ENCODE measurements around the gene TNNI2. TPM values are rescaled to one million over a fixed set of nuclear protein-coding genes. Genes with fewer than 3 reads are reported as not detected.

The TNNI2 gene
- polyA plus RNA-seq, 1 of the 3 experiments (the other 2 are of a cell fraction), result not detected

DNA sequence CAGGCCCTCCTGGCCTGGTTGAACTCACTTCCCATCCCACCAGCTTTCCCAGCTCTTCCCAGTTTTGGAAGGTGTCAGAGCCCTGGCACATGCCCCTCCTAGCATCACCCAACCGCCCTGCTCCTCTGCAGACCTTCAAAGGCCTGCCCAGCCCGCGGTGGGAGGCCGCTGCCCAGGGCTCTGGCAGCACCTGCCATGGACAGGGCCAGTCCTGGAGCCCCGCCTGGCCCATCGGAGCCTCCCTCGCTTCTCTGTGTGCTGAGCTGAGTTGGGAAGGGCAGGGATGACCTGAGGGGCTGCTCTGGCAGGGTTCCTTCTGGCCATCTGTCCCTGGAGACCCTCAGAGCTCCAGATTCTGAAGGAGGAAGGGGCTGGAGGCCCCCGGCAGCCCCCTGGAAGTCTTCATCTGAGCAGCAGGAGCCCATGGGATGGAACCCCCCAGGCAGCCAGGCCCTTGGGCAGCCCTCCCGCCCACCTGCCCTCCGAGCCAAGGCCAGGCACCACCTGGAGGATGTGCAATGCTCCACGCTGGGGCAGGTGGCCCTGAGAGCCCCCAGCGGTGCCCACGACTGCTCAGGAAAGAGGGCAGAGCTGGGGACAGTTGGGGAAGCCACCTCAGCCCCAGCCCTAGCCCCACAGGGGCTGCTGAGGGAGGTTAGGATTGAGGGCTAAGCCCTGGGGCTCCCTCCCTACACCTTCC lies 17.7 kb downstream of the TNNI2 start:
- POLR2A ChIA-PET, result no interaction called here
- CTCF ChIA-PET, result interaction anchor here (0.8 to 3.6 kb wide), 11 partner anchors 9 to 300 kb away, joined by 3 to 23 read pairs (median 6); no protein-coding TSS in a partner anchor
- no peak overlapping the region for H3K27ac ChIP-seq (ENCODE audit: low read depth in 2 of 2, low read length in 1 of 2)

More for the DNA sequence above, 17.7 kb downstream of the TNNI2 start:
- Histone ChIP-seq H3K4me3 (ENCODE audit: low read depth in 2 of 2, low read length in 1 of 2) (no peak overlapping the region), H3K9me2 (no peaks in the 10 kb centered on the region), H3K36me3 (replicated peaks in 1 of 2; ENCODE audit: control insufficient read depth in 1 of 2, insufficient read depth in 2 of 2, low read length in 1 of 2) (no peaks in the 10 kb centered on the region), H3K9ac (no peak overlapping the region), H2AFZ (ENCODE audit: low read depth) (no peak overlapping the region), H3F3A (replicated peaks; ENCODE audit: insufficient read depth) (no peaks in the 10 kb centered on the region), H3K4me1 (ENCODE audit: control insufficient read depth in 1 of 2, insufficient read depth in 2 of 2, low read depth in 1 of 2, low read length in 1 of 2) (no peaks in the 10 kb centered on the region; a peak in 1 of 4 replicates), H3K79me2 (ENCODE audit: insufficient read depth) (no peaks in the 10 kb centered on the region), H4K20me1 (ENCODE audit: insufficient read depth) (no peaks in the 10 kb centered on the region), H3K27me3 (ENCODE audit: insufficient read depth) (no peaks in the 10 kb centered on the region), H3K4me2 (no peak overlapping the region), H3K9me3 (no peaks in the 10 kb centered on the region)
- no CpG with 5 or more reads among the region's 13 CpGs for WGBS (ENCODE audit: low lambda C conversion rate)
- DNase-seq, result no peak
- no peak for TF ChIP-seq GATA2 (CRISPR knock-in tag; IDR thresholded peaks at IDR 0.05)
- TF ChIP-seq RAD21 (IDR thresholded peaks at IDR 0.05; ENCODE audit: low read length), result no peak
- no peak for TF ChIP-seq NFIC (IDR thresholded peaks at IDR 0.05; ENCODE audit: borderline replicate concordance)
- TF ChIP-seq SMC3 (IDR thresholded peaks at IDR 0.05; ENCODE audit: low read depth, low read length), result no peak
- TF ChIP-seq CTCF (IDR thresholded peaks at IDR 0.05), result no peak
- no peak for TF ChIP-seq MEF2A (IDR thresholded peaks at IDR 0.05; ENCODE audit: borderline replicate concordance, low read depth)
- TF ChIP-seq CHD2 (IDR thresholded peaks at IDR 0.05; ENCODE audit: low read length, partially characterized antibody), result no peak
- TF ChIP-seq FOXJ3 (CRISPR knock-in tag; IDR thresholded peaks at IDR 0.05), result no peak
- TF ChIP-seq, protein P1, sequence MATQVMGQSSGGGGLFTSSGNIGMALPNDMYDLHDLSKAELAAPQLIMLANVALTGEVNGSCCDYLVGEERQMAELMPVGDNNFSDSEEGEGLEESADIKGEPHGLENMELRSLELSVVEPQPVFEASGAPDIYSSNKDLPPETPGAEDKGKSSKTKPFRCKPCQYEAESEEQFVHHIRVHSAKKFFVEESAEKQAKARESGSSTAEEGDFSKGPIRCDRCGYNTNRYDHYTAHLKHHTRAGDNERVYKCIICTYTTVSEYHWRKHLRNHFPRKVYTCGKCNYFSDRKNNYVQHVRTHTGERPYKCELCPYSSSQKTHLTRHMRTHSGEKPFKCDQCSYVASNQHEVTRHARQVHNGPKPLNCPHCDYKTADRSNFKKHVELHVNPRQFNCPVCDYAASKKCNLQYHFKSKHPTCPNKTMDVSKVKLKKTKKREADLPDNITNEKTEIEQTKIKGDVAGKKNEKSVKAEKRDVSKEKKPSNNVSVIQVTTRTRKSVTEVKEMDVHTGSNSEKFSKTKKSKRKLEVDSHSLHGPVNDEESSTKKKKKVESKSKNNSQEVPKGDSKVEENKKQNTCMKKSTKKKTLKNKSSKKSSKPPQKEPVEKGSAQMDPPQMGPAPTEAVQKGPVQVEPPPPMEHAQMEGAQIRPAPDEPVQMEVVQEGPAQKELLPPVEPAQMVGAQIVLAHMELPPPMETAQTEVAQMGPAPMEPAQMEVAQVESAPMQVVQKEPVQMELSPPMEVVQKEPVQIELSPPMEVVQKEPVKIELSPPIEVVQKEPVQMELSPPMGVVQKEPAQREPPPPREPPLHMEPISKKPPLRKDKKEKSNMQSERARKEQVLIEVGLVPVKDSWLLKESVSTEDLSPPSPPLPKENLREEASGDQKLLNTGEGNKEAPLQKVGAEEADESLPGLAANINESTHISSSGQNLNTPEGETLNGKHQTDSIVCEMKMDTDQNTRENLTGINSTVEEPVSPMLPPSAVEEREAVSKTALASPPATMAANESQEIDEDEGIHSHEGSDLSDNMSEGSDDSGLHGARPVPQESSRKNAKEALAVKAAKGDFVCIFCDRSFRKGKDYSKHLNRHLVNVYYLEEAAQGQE (IDR thresholded peaks at IDR 0.05; ENCODE audit: low read depth, low read length), result no peak
- no peak for TF ChIP-seq TAF1 (IDR thresholded peaks at IDR 0.05; ENCODE audit: borderline replicate concordance, low read depth, low read length)
- no peak for TF ChIP-seq SIN3A (IDR thresholded peaks at IDR 0.05; ENCODE audit: borderline replicate concordance, low read depth, low read length)
- no peak for TF ChIP-seq FOXM1 (IDR thresholded peaks at IDR 0.05; ENCODE audit: low read depth)
- TF ChIP-seq, protein P2, sequence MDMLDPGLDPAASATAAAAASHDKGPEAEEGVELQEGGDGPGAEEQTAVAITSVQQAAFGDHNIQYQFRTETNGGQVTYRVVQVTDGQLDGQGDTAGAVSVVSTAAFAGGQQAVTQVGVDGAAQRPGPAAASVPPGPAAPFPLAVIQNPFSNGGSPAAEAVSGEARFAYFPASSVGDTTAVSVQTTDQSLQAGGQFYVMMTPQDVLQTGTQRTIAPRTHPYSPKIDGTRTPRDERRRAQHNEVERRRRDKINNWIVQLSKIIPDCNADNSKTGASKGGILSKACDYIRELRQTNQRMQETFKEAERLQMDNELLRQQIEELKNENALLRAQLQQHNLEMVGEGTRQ (IDR thresholded peaks at IDR 0.05; ENCODE audit: borderline replicate concordance, low read depth, low read length), result no peak
- no peak for TF ChIP-seq RFX5 (IDR thresholded peaks at IDR 0.05; ENCODE audit: low read length)
- no peak for TF ChIP-seq POLR2AphosphoS5 (IDR thresholded peaks at IDR 0.05; ENCODE audit: low read depth, low read length)
- TF ChIP-seq RCOR1 (IDR thresholded peaks at IDR 0.05; ENCODE audit: low read length), result no peak
- TF ChIP-seq MAX (IDR thresholded peaks at IDR 0.05; ENCODE audit: low read depth), result no peak

All from SK-N-SH (cell line).